Measurements from ENCODE around the gene COTL1.

- no peak for TF ChIP-seq CTCF (conservative IDR thresholded peaks at IDR 0.05; ENCODE audit: low read length)
- TF ChIP-seq EZH2phosphoT487 (IDR thresholded peaks at IDR 0.05; ENCODE audit: borderline replicate concordance, low read depth, low read length) = no peak
Observed at GRCh38 chr16:84562174-84562815, 55.6 kb downstream of the COTL1 start.

Measured in OCI-LY7 (cell line).